GM12892 (cell line): ENCODE results near the gene DYNC2LI1.

Experiments used
- POLR2A ChIP-seq: IDR thresholded peaks from 2 replicates; pipeline ENCODE4 v1.6.1; 2011; ENCODE audit warnings: low read depth, low read length, control low read depth
- POLR2AphosphoS5 ChIP-seq: IDR thresholded peaks from 2 replicates; pipeline ENCODE4 v1.6.1; 2011; ENCODE audit warnings: low read depth, low read length, control low read depth

DNA sequence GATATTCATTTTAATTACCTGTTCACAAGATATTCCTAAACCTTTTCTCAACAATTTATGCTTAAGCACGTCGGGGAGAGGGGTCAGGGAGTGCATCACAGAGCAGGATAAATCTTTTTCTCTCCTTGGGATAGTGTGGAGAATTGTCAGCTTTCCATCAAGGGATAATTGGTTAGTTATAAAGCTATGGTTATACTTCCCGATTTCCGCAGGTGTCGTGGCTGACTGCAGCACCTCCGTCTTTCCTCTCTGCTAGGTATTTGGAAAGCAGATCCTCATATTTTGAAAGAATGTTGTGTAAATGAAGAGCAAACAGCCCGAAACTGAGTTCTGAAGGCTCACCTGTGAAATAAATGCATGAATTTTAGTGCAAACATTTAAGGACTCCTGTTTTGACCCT is 778 bp downstream of the DYNC2LI1 start:
- TF ChIP-seq POLR2AphosphoS5: no peak
- TF ChIP-seq POLR2A: no peak
